SHP77 (cell line): Measurements from ENCODE around the gene PLEKHN1.
"Not testable (repeated sequence)": the region's sequence is repeated elsewhere in the genome, so short reads cannot be mapped to it uniquely, and the experiment has no call there.

Experiments used
- DNase-seq, 2 experiments: peaks; one replicate each; lab custom pipeline; 2025; lab: John Stamatoyannopoulos, UW

The PLEKHN1 gene

DNA sequence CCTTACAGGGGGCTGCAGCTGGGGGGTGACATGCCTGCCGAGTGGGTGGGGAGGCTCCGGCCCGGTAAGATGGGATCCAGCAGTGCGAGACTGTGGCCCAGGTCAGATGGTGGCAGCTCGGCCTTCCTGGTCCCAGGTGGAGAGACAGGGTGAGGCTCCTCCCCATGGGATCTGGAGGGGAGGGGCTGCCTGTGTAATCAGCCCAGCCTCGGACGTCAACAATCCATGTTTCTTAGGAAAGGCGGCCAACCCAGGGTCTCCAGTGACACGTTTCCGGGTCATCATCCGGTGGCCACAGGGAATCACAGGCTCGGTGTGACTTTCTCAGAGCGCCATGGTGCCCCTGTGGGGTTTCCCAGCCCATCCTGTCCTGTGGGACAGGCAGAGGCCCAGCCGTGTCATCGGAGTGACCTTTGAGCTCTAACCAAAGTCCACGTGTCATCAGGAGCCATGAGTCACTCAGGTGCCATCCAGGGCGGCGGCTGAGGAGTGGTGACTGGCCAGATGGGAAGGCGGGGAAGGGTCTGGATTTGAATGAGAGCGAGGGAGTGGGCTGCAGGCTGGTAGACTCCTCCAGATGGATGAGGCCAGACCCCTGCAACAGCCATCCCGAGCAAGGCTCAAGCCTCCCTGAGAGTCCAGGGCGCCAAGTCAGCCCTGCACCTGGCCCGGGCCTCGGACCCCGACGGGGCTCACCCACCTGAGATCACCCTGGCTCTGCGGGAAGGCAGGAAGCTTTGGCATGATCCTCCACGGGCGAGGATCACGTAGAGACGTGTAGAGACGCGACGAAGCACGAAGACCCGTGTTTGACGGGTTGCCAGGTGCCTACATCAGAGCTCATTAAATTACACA lies 40.2 kb downstream of the PLEKHN1 start:
- no peak for DNase-seq

DNA sequence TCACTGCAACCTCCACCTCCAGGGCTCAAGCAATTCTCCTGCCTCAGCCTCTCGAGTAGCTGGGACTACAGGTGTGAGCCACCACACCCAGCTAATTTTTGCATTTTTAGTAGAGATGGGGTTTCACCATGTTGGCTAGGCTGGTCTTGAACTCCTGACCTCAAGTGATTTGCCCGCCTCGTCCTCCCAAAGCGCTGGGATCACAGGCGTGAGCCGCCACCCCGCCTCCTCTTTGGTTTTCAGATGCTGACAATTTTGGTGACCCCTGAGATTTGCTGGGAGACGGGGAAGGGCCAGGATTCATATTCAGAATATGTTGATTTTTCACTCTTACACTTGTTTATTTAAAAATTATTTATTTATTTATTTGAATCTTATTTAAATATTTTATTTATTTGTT lies 43.8 kb downstream of the PLEKHN1 start:
- DNase-seq, result not testable (repeated sequence)

DNA sequence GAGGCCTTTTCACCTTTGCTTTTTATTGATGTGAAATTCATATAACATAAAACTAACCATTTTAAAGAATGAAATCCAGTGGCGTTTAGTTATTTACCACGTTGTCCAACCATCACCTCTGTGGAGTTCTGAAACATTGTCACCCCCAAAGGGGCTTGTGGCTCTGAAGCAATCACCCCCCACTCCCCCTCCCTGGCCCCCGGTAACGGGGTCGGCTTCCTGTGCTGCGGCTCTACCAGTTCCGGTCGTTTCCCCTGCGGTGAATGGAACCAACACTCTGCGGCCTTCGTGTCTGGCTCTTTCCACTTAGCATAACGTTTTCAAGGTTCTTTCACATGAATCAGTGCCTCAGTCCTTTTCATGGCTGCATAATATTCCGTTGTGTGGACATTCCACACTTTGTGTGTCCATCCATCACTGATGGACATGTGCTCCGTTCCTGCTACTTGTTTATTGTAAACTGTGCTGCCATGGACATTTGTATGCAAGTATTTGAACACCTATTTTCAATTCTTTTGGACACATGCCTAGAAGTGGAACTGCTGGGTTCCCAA lies 45.2 kb downstream of the PLEKHN1 start:
- no peak for DNase-seq

DNA sequence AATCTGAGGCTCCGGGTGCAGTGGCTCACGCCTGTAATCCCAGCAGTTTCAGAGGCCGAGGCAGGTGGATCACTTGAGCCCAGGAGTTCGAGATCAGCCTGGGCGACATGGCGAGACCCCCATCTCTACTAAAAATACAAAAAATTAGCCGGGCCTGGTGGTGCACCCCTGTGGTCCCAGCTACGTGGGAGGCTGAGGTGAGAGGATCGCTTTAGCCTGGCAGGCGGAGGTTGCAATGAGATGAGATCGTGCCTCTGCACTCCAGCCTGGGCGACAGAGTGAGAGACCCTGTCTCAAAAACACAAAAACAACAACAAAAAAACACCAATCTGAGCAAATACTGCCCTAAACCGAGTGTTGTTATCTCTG lies 46.4 kb downstream of the PLEKHN1 start:
- not testable (repeated sequence) for DNase-seq

DNA sequence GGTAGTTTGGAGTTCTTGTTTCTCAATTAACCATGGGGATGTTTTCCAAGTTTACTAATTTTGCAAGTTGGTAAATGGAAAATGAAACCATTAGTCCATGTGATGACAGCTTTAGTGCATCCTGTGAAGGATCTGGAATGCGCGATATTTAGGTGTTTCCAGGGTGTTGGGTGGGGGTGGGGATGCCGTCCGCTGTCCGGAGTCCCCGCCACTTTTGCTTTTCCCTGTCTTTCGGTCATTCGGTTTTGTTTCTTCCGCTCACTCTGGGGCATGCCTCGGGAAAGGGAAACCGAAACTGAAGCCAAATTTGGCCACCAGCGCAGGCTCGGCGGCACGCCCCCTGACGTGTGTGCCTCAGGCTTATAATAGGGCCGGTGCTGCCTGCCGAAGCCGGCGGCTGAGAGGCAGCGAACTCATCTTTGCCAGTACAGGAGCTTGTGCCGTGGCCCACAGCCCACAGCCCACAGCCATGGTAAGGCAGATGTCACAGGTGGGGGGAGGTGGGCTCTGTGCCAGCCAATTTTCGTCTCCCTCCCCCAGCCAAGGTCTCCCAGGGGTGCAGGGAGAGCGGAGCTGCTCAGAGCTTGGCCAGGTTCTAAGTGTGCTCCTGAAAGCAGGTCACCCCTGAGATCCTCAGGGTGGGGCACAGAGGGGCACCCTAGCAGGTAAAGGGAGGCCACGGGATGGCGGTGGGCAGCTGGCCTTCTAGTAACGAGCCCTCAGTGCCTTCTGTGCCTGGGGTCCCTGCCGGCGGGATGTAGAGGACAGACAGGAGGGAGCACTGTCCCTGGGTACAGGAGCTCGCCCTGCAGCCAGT lies 47.0 kb downstream of the PLEKHN1 start, which contains the start of gene ISG15:
ISG15 (plus strand) TSS at position 393 of the 817 bp plus-strand sequence; CDS start at position 470, 77 bp downstream.
- peak; percentile 72 to 77 for DNase-seq

DNA sequence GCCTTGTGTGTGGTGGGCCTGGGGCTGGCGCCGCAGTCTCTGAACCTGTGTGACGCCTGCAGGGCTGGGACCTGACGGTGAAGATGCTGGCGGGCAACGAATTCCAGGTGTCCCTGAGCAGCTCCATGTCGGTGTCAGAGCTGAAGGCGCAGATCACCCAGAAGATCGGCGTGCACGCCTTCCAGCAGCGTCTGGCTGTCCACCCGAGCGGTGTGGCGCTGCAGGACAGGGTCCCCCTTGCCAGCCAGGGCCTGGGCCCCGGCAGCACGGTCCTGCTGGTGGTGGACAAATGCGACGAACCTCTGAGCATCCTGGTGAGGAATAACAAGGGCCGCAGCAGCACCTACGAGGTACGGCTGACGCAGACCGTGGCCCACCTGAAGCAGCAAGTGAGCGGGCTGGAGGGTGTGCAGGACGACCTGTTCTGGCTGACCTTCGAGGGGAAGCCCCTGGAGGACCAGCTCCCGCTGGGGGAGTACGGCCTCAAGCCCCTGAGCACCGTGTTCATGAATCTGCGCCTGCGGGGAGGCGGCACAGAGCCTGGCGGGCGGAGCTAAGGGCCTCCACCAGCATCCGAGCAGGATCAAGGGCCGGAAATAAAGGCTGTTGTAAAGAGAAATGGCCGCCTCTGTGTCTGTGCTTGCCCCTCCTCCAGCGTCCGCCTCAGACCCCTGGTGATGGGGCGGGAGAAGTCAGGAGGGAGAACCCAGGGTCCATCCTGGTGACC lies 47.8 kb downstream of the PLEKHN1 start:
- DNase-seq, result peak; percentile 19 to 62

DNA sequence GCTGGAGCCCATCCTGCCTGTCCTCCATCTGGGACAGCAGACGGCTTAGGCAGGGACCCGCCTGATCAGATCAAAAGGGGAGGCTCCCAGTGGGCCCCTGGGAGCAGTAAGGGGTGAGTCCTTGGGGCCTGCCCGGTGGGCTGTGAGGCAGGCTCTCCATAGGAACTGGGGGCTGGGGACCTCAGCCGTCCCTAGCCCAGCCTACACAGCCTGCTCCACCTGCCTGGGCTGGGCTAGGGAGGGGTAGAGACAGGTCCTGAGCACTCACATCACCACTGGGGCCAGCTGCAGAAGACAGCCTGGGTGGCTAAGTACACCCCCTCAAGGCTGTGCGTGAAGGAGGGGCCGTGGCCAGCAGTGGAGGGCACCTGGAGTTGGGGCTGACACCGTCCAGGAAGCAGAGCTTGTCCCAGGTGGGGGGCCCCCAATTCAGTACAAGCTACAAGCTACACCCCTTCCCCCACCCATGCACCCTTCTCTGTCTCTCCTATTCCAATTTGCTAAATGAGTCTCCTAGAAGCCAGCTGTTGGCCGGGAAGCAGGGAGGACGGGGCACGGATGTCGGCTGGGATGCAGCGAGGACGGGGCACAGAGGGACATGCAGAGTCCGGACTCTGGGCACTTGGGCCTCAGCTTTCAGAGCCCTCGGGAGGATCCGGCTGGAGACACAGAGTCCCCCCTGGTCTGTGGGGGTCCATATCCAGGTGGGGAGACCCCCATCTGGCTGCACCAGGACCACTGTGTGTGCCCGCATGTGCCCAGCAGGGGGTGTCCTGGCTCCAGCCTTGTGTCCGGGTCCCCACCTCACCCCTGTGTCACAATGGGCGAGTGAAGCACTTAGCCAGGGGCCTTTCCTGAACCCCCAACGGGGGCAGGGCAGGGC lies 48.8 kb downstream of the PLEKHN1 start:
- DNase-seq, result peak in 1 of 2 experiments; percentile 34

DNA sequence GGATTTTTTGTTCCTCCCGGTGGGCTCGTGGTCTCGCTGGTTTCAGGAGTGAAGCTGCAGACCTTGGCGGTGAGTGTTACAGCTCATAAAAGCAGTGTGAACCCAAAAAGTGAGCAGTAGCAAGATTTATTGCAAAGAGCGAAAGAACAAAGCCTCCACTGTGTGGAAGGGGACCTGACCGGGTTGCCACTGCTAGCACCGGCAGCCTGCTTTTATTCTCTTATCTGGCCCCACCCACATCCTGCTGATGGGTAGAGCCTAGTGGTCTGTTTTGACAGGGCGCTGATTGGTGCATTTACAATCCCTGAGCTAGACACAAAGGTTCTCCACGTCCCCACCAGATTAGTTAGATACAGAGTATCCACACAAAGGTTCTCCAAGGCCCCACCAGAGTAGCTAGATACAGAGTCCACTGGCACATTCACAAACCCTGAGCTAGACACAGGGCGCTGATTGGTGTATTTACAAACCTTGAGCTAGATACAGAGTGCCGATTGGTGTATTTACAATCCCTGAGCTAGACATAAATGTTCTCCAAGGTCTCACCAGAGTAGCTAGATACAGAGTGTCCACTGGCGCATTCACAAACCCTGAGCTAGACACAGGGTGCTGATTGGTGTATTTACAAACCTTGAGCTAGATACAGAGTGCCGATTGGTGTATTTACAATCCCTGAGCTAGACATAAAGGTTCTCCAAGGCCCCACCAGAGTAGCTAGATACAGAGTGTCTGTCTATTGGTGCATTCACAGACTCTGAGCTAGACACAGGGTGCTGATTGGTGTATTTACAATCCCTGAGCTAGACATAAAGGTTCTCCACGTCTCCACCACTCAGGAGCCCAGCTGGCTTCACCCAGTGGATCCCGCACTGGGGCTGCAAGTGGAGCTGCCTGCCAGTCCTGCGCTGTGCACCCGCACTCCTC lies 51.4 kb downstream of the PLEKHN1 start:
- not testable (repeated sequence) for DNase-seq

DNA sequence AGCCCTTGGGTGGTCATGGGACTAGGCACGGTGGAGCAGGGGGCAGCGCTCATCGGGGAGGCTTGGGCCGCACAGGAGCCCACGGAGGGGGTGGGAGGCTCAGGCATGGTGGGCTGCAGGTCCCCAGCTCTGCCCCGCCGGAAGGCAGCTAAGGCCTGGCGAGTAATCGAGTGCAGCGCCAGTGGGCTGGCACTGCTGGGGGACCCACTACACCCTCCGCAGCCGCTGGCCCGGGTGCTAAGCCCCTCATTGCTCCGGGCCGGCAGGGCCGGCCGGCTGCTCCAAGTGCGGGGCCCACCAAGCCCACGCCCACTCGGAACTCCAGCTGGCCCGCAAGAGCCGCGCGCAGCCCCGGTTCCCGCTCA lies 52.0 kb downstream of the PLEKHN1 start:
- DNase-seq, result not testable (repeated sequence)

DNA sequence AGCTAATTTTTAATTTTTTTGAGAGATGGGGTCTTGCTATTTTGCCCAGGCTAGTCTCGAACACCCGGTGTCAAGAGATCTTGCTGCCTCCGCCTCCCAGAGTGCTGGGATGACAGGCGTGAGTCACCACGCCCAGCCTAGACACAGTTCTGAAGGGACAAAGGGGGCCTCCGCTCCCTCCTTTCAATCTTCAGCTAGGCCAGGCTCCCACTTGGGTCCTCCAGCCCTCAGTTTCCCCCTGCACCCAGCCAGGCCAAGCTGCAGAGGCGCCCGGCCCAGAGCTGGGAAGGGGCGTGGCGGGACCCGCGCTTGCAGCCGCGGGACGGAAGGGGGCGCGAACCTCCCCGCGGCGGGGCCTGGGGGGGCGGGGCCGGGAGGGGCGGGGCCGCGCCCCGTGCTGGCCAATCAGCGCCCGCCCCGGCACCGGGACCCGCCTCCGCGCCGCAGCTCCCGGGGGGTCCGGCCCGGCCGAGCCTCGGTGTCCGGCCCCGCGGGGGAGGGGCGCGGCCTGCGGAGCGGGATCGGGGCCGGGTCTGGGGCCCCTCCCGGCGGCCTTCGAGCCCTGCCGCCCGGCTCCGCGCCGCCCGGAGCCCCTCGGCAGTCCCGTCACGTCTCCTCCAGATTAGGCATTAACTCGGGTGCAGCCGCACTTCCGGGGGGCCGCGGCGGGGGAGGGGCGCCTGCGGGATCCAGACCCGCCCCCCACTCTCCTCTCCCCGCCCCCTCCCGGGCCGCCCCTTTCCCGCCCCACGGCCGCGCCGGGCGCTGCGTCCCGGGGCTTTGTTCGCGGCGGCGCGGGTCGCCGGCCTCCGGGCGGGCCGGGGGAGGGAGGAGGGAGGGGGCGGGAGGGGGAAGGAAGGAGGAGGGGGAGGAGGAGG lies 53.1 kb downstream of the PLEKHN1 start:
- peak; percentile 36 to 61 for DNase-seq

DNA sequence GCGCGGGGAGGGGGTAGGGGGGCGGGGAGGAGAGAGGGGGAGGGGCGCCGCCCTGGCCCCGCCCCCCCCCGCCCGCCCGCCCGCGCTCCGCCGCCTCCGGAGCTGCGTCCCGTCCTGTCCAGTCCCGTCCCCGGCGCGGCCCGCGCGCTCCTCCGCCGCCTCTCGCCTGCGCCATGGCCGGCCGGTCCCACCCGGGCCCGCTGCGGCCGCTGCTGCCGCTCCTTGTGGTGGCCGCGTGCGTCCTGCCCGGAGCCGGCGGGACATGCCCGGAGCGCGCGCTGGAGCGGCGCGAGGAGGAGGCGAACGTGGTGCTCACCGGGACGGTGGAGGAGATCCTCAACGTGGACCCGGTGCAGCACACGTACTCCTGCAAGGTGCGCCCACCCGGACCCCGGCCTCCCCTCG lies 53.7 kb downstream of the PLEKHN1 start, which contains the start of gene AGRN:
AGRN (plus strand) TSS at position 121 of the 405 bp plus-strand sequence; CDS start at position 174, 53 bp downstream.
- DNase-seq, result no peak

DNA sequence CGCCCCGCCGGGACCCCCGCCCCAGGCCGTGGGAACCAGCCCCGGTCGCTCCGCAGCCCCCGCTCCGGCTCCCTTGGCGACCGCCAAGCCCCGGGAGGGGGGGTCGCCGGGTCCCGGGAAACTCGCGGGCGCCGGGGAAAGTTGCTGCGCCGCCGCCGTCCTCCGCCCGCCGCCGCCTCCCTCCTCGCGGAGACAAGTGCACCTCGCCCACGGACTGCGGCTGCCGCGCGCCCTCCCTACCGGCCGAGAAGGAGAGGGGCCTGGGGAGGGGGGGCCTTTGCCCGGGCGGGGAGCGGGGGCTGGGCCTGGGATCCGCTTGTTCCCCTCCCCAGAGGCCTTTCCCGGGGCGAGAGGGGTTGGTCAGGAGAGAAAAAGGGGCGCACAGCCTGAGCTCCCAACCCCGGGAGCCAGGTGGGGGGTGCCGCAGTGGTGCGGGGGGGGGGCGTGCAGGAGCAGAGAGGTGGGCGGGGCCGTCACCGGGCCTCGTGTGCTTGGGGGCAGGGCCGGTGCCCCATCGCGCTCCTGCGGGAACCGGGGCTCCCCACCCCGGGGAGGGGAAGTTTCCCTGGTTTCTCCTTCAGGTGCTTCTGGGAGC lies 54.2 kb downstream of the PLEKHN1 start:
- DNase-seq, result no peak

DNA sequence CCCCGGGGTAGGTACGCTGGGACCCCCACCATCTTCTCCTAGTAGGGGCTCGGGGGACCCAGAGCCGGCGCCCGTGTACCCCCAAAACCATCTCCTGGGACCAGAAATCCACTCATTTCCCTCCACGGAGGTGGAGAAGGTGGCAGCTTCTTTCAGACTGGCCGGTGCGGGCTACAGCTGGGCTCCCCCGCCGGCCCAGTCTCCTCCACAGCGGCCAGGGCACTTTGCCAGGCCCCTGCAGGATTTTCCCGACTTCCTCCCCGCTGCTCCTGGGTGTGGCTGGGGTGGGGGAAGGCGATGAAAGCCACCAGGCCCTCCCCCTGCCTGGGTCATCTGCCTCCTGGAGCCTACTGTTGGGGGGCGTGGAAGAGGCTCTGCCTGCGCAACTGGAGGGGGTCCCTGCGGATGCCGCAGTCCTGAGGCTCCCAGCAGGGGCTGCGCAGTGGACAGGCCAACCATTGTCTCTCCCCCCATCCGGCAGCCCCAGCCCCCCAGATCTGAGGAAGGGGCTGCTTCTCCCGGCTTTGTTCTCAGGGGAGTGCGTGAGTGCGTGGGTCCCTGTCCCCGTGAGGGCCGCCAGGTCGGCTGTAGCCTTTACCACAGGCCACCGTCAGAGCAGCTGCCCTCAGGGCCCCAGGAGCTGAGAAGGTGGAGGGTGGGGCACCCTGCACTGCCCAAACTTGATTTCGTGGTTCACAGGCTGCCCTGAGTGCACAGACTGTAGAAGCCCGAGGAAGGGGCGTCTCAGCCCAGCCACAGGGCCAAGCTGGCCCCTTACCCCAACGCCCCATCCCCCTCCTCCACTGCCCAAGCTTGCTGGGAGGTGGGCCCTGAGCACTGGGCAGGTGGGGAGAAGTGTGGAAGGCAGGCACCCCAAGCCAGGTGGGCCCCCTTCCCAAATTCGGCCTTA lies 55.0 kb downstream of the PLEKHN1 start:
- DNase-seq, result peak in 1 of 2 experiments; percentile 24

DNA sequence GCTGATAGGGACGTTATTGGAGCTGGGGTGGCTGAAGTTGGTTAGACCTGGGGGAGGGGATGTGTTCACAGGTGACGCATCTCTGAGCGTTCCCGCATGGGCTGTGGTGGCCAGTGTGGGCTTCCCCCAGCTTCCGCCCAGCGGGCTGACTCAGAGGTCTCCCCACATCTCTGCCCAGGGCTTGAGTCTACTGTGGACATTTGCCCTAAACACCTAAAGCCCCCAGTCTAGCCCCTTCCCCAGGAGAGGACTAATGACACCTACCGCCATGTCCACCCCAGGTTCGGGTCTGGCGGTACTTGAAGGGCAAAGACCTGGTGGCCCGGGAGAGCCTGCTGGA lies 55.6 kb downstream of the PLEKHN1 start:
- DNase-seq, result no peak

DNA sequence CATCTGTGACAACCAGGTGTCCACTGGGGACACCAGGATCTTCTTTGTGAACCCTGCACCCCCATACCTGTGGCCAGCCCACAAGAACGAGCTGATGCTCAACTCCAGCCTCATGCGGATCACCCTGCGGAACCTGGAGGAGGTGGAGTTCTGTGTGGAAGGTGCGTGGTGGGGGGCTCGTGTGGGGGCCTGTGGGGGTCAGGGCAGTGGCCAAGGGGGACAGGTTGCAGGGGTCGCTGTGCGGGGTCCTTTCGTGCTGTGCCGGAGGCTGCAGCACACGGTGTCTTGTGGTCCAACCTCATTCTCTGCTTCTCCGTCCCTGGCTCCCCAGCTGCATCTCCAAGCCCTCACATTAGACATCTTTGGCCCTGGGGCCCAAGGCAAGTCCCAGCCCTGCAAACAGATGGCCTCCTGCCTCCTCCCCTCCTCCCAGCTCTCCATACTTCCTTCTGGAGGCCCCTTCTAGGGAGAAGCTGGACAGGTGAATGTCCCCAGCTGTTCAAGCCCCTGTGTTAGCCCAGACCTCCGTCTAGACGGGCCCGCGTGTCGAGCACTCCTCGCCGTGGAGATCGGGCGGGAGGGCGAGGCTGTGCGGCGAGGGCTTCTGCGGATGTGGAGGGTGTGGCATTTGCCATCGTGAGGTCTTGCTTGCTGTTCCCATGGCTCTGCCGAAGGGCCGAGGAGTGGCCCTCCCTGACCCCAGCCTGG lies 56.2 kb downstream of the PLEKHN1 start:
- no peak for DNase-seq

DNA sequence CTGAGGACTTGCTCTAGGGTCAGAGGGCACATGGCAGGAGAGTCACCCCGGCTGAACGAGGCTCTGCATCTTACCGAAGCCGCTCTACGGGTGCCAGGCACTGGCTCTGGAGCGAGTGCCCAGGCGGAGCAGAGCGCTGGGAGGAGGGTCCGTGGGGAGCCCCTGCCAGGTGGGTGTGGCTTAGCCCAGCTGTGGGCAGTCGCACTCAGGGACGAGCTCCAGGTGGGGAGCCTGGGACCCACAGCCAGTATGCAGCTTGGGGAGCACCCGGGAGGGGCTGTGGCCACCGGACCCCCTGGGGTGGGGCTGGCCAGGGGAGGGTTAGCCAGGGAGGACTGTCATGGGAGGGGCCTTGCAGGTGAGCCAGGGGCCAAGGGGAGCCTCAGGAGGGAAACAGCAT lies 57.4 kb downstream of the PLEKHN1 start:
- DNase-seq, result no peak
